Stomach smooth muscle (tissue), 2 donors: ENCODE measurements around the gene HIP1R.

Experiments
- H3K27ac ChIP-seq: one replicate; pipeline ENCODE4 v1.7.0; 2013; ENCODE audit warnings: mild to moderate bottlenecking, low read length, inconsistent platforms
- H3K27me3 ChIP-seq, 2 donors: one replicate each; pipeline ENCODE4 v1.7.0; 2013; ENCODE audit warnings: low read length in 2 of 2; ENCODE audit not compliant: insufficient read depth in 2 of 2, control insufficient read depth in 1 of 2
- H3K36me3 ChIP-seq, 2 donors: one replicate each; pipeline ENCODE4 v1.7.0; 2013; ENCODE audit warnings: low read length in 2 of 2; ENCODE audit not compliant: control insufficient read depth in 2 of 2, insufficient read depth in 2 of 2
- H3K4me1 ChIP-seq: one replicate; pipeline ENCODE4 v1.7.0; 2013; ENCODE audit warnings: low read length; ENCODE audit not compliant: control insufficient read depth, insufficient read depth
- H3K4me3 ChIP-seq, 2 donors: one replicate each; pipeline ENCODE4 v1.7.0; 2013; ENCODE audit warnings: low read length in 2 of 2
- H3K9ac ChIP-seq, 2 donors: one replicate each; pipeline ENCODE4 v1.7.0; 2013; ENCODE audit warnings: low read length in 2 of 2, mild to moderate bottlenecking in 1 of 2
- H3K9me3 ChIP-seq, 2 donors: one replicate each; pipeline ENCODE4 v1.7.0; 2013; ENCODE audit warnings: low read length in 2 of 2; ENCODE audit not compliant: control insufficient read depth in 2 of 2
- donor health status: healthy.
- donor health status: Pancreatic carcinoma.

HIP1R gene

DNA sequence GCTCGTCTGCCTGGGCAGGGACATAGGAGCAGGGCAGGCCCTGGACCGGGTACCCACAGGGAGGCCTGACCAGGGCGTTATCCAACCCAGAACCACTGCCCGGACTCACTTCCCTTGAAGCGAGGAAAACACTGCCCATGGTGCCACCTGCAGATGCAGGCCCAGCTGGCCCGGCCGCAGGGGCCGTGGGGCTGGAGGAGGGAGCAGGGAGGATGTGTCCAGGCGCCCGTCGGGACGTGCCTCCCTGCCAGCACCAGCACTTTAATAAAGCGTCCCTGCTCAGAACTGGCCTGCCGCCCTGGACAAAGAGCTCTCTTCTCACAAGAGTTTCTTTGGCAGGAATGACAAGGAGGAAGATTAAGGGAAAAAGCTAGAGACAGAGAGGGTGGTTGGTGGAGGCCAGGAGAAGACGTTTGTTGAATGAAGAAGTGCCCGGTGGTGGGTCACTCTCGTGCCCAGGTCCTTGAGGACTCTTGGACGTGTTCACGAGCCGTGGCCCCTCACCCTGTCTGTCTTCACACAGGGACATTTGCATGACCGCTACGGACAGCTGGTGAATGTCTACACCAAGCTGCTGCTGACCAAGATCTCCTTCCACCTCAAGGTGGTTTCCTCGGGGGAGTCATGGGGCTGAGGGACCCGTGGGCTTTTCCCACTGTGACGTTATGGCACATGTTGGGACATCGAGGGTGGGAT lies 14.2 kb downstream of the HIP1R start:
- Histone ChIP-seq H3K9me3 (no peaks in the 10 kb centered on the region), H3K4me3 (no peak overlapping the region), H3K36me3 (no peaks in the 10 kb centered on the region), H3K9ac (no peak overlapping the region), H3K27me3 (peaks cover 0 to 3% of the 10 kb centered on the region in 2 donors), H3K27ac (no peak overlapping the region), H3K4me1 (peaks cover 14% of the 10 kb centered on the region)

DNA sequence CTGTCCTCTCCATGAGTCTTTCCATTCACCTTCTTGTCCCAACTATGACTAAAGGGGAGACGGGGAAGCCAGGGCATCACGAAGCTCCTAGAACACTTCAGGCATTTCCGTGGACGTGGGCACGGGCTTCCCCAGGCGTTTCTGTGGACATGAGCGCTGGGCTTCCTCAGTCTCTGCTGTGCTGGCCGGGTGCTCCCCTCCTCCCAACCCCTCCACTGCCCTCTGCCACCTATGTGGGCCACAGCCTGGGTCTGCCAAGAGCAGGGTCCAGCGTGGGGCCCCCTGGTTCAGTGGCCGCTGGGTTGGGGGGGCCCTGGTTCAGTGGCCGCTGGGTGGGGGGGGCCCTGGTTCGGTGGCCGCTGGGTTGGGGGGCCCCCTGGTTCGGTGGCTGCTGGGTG lies 14.8 kb downstream of the HIP1R start:
- H3K4me1 ChIP-seq, result peaks cover 14% of the 10 kb centered on the region
- no peaks in the 10 kb centered on the region for H3K9me3 ChIP-seq
- H3K4me3 ChIP-seq, result no peak overlapping the region
- H3K36me3 ChIP-seq, result no peaks in the 10 kb centered on the region
- no peak overlapping the region for H3K27ac ChIP-seq
- H3K9ac ChIP-seq, result no peak overlapping the region
- H3K27me3 ChIP-seq, result peaks cover 0 to 3% of the 10 kb centered on the region in 2 donors

DNA sequence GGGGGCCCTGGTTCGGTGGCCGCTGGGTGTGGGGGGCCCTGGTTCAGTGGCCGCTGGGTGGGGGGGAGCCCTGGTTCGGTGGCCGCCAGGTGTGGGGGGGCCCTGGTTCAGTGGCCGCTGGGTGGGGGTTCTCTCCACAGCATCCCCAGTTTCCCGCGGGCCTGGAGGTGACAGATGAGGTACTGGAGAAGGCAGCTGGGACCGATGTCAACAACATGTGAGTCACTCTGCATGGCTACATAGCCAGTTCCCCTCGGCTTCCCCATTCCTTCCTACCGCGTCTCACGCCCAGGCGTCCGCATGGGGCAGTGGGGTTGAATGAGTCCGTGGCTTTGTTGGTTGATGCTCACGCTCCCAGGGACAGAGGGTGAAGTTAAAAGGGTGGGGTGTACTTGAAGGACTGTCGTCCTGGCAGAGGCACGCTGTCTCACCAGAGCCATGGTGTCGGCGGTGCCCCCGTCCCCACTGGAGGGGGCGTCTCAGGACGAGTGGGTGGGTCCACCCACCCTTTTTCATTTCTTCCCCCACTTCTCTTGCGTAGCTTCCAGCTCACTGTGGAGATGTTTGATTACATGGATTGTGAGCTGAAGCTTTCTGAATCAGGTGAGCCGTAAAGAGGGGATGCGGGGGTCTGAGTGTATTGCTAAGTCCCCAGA lies 15.6 kb downstream of the HIP1R start:
- H3K36me3 ChIP-seq, result no peaks in the 10 kb centered on the region
- peaks cover 14% of the 10 kb centered on the region for H3K4me1 ChIP-seq
- no peaks in the 10 kb centered on the region for H3K9me3 ChIP-seq
- H3K9ac ChIP-seq, result no peak overlapping the region
- peaks cover 0 to 3% of the 10 kb centered on the region in 2 donors for H3K27me3 ChIP-seq
- no peak overlapping the region for H3K4me3 ChIP-seq
- no peak overlapping the region for H3K27ac ChIP-seq

DNA sequence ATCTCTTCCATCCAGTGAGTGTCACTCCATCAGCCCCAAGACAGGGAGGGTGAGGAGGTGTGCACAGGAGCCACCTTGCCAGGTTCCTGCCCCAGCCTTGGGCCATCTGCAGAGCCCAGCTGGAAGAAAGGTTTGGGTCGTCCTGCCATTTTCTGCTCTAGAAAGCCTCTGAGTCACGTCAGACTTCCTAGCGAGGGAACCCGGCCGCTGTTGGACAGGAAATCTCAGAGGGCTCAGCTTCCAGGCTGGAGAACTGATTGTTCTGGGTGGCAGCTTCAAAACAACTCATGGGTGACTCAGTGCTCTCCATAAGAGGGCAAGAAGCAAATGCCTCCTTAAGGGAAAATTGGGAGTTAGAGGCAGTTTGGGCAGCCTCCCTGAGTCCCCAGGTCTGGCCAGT lies 16.6 kb downstream of the HIP1R start:
- Histone ChIP-seq H3K27me3 (peaks cover 0 to 3% of the 10 kb centered on the region in 2 donors), H3K36me3 (no peaks in the 10 kb centered on the region), H3K9me3 (no peaks in the 10 kb centered on the region), H3K4me1 (peaks cover 14% of the 10 kb centered on the region), H3K4me3 (no peak overlapping the region), H3K9ac (no peak overlapping the region), H3K27ac (no peak overlapping the region)

DNA sequence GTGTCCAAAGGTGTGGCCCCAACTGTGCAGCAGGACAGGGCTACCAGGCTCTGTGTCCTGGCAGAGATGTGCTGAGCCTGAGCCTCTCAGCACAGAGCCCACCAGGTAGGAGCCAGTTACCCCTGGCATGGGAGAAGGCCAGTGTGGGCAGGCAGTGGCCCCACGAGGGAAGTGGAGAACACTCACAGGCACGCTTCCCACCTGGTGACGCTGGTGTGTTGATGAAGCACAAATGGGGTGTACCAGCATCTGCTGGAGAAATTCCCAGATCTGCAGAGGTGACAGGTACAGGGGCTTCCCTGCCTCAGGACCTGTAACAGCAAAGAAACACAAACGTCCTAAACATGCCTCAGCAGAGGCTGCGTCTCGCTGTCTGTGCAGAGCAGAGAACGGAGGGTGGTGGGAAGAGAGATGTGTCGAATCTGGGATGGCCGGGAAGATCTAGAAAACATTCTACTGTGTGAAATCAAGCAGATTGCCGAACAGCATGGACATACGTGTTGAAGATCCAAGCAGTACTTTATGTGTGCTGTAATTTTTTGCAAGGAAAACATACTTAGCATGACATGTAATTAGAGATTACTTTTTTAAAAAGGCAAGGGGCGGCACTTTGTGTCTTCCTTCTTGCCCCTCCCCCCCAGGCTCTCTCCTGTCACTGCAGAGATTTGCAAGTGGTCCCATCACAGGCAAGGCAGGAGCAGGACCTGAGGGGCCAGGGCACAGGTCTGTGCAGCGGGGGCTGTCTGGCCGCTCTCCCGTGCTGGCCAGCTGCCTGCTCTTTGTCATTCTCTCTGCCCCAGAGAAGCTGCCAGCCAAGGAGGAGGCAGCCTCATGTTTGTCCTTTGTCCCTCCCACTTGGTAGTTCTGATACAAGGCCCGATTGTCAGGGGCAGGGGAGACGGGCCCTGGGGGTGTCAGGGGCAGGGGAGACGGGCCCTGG lies 17.3 kb downstream of the HIP1R start:
- H3K9ac ChIP-seq, result no peak overlapping the region
- H3K4me3 ChIP-seq, result peak overlapping the region; percentile 29 to 43
- H3K27ac ChIP-seq, result no peak overlapping the region

DNA sequence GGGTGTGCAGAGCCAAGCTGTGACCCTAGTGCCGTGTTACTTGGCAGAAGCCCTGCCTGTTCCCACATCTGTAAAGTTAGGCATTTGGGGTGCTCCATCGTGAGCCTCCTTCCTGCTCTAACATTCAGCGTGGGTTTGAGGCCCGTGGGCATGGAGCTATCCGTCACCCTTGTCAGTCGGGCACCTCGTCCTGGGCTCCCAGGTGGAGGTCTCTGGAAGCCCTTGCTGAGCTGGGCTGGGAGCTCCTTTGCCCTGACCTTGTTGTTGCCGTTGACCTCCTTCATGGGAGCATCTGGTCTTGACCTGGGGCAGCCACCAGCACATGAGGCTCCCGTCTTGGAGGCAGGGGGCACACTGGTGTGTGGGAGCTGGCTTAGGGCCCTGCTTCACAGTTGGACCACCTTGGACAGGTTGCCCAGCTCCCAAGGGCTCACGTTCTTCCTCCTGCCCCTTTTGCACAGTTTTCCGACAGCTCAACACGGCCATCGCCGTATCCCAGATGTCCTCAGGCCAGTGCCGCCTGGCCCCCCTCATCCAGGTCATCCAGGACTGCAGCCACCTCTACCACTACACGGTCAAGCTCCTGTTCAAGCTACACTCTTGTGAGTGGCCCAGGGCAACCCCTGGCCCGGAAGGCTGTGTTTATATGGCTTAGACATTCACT lies 18.5 kb downstream of the HIP1R start:
- H3K9me3 ChIP-seq, result no peaks in the 10 kb centered on the region
- H3K4me3 ChIP-seq, result no peak overlapping the region
- peaks cover 14% of the 10 kb centered on the region for H3K4me1 ChIP-seq
- no peak overlapping the region for H3K27ac ChIP-seq
- peaks cover 0 to 3% of the 10 kb centered on the region in 2 donors for H3K27me3 ChIP-seq
- no peak overlapping the region for H3K9ac ChIP-seq
- H3K36me3 ChIP-seq, result no peaks in the 10 kb centered on the region

More for the DNA sequence above, 17.3 kb downstream of the HIP1R start:
- Histone ChIP-seq H3K27me3 (peaks cover 0 to 3% of the 10 kb centered on the region in 2 donors), H3K36me3 (no peaks in the 10 kb centered on the region), H3K9me3 (no peaks in the 10 kb centered on the region), H3K4me1 (peaks cover 14% of the 10 kb centered on the region)

DNA sequence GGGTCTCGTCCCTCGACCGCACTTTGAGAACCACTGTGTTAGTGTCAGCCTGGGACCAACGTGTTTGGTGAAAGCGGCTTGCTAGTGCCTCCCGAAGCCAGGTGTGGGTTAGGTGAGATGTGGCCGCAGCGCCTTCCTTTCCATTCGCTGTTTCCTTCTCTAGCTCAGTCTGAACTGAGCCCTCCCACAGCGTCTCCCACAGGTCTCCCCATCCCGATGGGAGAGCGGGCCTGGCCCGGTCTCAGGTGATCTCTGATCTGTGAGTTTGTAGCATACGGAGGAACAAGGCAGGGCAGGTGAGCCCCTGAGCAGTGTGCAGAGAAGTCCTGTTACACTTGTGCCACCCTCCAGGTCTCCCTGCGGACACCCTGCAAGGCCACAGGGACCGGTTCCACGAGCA lies 19.3 kb downstream of the HIP1R start:
- H3K36me3 ChIP-seq, result no peaks in the 10 kb centered on the region
- H3K9me3 ChIP-seq, result no peaks in the 10 kb centered on the region
- H3K27me3 ChIP-seq, result peaks cover 0 to 3% of the 10 kb centered on the region in 2 donors
- no peak overlapping the region for H3K27ac ChIP-seq
- H3K9ac ChIP-seq, result no peak overlapping the region
- peaks cover 14% of the 10 kb centered on the region for H3K4me1 ChIP-seq
- no peak overlapping the region for H3K4me3 ChIP-seq

DNA sequence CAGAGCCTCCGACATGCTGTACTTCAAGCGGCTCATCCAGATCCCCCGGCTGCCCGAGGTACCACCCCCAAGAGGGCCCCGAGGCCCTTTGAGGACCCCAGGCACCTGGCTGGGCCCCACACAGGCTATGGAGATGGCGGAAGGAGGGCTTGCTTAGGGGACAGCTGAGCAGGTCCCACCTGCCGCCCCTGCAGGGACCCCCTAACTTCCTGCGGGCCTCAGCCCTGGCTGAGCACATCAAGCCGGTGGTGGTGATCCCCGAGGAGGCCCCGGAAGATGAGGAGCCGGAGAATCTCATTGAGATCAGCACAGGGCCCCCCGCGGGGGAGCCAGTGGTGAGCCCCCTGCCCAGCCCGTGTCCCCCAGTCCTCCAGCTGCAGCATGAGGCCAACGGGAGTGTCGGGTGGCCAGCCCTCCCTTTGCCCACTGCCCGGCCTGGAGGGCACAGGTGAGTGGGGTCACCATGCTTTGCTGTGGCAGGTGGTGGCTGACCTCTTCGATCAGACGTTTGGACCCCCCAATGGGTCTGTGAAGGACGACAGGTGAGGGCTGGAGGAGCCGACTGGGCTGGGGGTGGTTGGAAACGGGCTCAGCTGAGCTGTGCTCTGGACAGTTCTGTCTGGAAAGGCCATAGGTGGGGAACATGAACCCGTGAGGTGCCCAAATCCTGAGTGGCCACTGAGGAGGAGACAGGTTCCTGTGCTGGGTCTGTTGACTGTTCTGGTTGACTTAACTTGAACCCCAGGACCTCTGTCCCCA lies 20.0 kb downstream of the HIP1R start:
- H3K27ac ChIP-seq, result no peak overlapping the region
- no peaks in the 10 kb centered on the region for H3K36me3 ChIP-seq
- no peak overlapping the region for H3K9ac ChIP-seq
- H3K27me3 ChIP-seq, result peaks cover 0 to 3% of the 10 kb centered on the region in 2 donors
- no peak overlapping the region for H3K4me3 ChIP-seq
- H3K9me3 ChIP-seq, result no peaks in the 10 kb centered on the region
- H3K4me1 ChIP-seq, result peaks cover 17% of the 10 kb centered on the region

DNA sequence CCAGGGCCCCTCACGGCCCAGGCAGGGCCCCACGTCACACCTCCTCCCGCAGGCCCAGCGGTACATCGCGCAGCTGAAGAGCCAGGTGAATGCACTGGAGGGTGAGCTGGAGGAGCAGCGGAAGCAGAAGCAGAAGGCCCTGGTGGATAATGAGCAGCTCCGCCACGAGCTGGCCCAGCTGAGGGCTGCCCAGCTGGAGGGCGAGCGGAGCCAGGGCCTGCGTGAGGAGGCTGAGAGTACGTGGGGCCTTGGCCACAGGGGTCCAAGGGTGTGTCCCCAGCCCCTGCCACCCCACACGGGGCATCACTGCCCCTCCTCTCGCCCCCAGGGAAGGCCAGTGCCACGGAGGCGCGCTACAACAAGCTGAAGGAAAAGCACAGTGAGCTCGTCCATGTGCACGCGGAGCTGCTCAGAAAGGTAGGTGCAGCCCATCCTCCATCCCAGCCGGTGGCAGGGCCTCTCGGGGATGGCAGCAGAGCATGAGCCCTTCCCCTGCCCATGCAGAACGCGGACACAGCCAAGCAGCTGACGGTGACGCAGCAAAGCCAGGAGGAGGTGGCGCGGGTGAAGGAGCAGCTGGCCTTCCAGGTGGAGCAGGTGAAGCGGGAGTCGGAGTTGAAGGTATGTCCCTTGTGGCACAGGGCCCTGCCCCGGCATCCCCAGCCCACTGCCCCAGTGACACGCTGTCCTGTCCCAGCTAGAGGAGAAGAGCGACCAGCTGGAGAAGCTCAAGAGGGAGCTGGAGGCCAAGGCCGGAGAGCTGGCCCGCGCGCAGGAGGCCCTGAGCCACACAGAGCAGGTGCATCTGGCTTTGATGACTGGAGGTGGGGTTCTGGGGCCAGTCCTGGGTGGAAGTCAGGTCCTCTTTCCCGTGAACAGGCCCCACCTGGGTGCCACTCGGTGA lies 20.9 kb downstream of the HIP1R start:
- H3K36me3 ChIP-seq, result no peaks in the 10 kb centered on the region
- no peak overlapping the region for H3K27ac ChIP-seq
- H3K4me3 ChIP-seq, result no peak overlapping the region
- H3K9ac ChIP-seq, result no peak overlapping the region
- no peaks in the 10 kb centered on the region for H3K9me3 ChIP-seq
- peaks cover 0 to 3% of the 10 kb centered on the region in 2 donors for H3K27me3 ChIP-seq
- H3K4me1 ChIP-seq, result peaks cover 24% of the 10 kb centered on the region
